Effector memory CD8-positive, alpha-beta T cell (primary cell): ENCODE measurements around the gene CABP1.
A peak's percentile ranks its signal among the peaks of the same experiment; 100 is the strongest.

Experiments
- ATAC-seq: fragments of 150-1000 bp; cut with Tn5 transposase; replicated peaks from 2 replicates; pipeline ENCODE4 v1.10.0; 2021; ENCODE audit warnings: mild to moderate bottlenecking, moderate library complexity
- DNase-seq, 3 experiments: peaks; one replicate each; pipeline ENCODE4 v3.0.0; 2021
- H3K27ac Mint-ChIP-seq, 2 donors: one replicate each; pipeline ENCODE4 v1.8.0; 2022; ENCODE audit warnings: mild to moderate bottlenecking in 2 of 2, mixed read lengths in 2 of 2, moderate library complexity in 2 of 2
- H3K27me3 Mint-ChIP-seq, 2 donors: one replicate each; pipeline ENCODE4 v1.8.0; 2022; ENCODE audit warnings: mixed read lengths in 2 of 2
- H3K36me3 Mint-ChIP-seq: one replicate; pipeline ENCODE4 v1.8.0; 2022; ENCODE audit warnings: mild to moderate bottlenecking, moderate library complexity, mixed read lengths; ENCODE audit not compliant: insufficient read depth
- H3K4me1 Mint-ChIP-seq, 2 donors: one replicate each; pipeline ENCODE4 v1.8.0; 2022; ENCODE audit warnings: low read depth in 2 of 2, mixed read lengths in 2 of 2
- H3K4me3 Mint-ChIP-seq, 2 donors: one replicate each; pipeline ENCODE4 v1.8.0; 2022; ENCODE audit warnings: mild to moderate bottlenecking in 2 of 2, mixed read lengths in 2 of 2, moderate library complexity in 2 of 2
- H3K9me3 Mint-ChIP-seq, 2 donors: one replicate each; pipeline ENCODE4 v1.8.0; 2022; ENCODE audit warnings: mixed read lengths in 2 of 2

CABP1 gene

GRCh38 chr12:120646044-120646443 lies 5.6 kb downstream of the CABP1 start:
- Mint-ChIP-seq H3K36me3 (peaks cover 10% of the 10 kb centered on the region), H3K9me3 (no peaks in the 10 kb centered on the region), H3K4me3 (no peak overlapping the region), H3K27me3 (peaks cover 62 to 94% of the 10 kb centered on the region in 2 donors), H3K27ac (no peak overlapping the region), H3K4me1 (peaks cover 15 to 17% of the 10 kb centered on the region in 2 donors)
- no peak for DNase-seq
- no peak for ATAC-seq

DNA sequence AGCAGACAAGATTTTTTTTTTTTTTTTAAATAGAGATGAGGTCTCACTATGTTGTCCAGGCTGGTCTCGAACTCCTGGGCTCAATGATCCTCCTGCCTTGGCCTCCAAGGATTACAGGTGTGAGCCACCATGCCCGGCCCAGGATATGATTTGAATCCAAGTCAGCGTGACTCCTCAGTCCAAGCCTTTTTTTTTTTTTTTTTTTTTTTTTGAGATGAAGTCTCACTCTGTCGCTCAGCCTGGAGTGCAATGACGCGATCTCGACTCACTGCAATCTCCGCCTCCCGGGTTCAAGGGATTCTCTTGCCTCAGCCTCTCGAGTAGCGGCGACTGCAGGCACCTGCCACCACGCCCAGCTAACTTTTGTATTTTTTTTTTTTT lies 6.9 kb downstream of the CABP1 start:
- ATAC-seq (no peak), DNase-seq (no peak)
- H3K27ac Mint-ChIP-seq, result no peak overlapping the region
- no peak overlapping the region for H3K4me3 Mint-ChIP-seq
- H3K9me3 Mint-ChIP-seq, result no peaks in the 10 kb centered on the region
- peaks cover 10 to 12% of the 10 kb centered on the region in 2 donors for H3K4me1 Mint-ChIP-seq
- peaks cover 64 to 95% of the 10 kb centered on the region in 2 donors for H3K27me3 Mint-ChIP-seq
- H3K36me3 Mint-ChIP-seq, result peaks cover 10% of the 10 kb centered on the region

DNA sequence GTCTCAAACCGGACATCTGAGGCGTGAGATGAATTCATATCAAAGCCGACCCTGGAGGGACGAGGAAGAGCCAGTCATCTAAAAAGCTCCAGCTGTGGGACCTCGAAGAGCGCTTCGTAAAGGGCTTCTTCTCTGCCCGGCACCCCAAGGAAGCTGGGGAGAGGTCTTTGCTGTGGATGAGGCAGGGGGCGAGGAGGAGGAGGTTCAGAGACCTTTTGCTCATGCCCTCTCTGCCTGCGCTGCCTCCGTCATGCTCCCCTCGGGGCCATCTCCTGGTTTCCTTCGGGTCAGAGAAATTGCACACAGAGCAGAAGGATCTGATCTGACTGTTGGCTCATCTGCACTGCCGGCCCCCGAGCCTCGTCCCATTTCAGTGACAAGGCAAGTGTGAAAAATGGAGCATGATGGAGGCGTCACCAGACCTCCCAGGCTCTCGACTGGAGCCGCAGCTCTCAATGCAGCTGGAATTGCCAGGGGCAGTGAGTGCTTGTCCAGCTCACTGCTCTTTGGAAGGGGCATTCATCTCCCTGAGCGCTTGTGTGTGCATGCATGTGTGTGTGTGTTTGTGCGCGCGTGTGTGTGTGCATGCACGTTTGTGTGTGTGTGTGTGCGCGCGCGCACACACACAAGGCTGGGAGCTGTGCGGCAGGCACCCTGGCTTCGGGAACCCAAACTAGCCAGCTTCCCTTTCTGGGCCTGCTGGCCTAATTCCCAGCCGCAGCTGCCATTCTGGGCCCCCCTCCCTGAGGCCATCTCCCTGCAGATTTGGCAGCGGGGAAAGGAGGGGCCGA lies 9.2 kb downstream of the CABP1 start:
- DNase-seq (no peak), ATAC-seq (no peak)
- Mint-ChIP-seq H3K4me3 (no peak overlapping the region), H3K27ac (peak overlapping the region in 1 of 2 donors; percentile 71), H3K9me3 (no peaks in the 10 kb centered on the region), H3K4me1 (peaks cover 10 to 12% of the 10 kb centered on the region in 2 donors), H3K27me3 (peaks cover 61 to 93% of the 10 kb centered on the region in 2 donors), H3K36me3 (peaks cover 10% of the 10 kb centered on the region)

- H3K36me3 Mint-ChIP-seq, result peaks cover 10% of the 10 kb centered on the region
- H3K4me3 Mint-ChIP-seq, result no peak overlapping the region
- DNase-seq (no peak), ATAC-seq (no peak)
- H3K27me3 Mint-ChIP-seq, result peaks cover 67 to 93% of the 10 kb centered on the region in 2 donors
- H3K27ac Mint-ChIP-seq, result no peak overlapping the region
- H3K9me3 Mint-ChIP-seq, result no peaks in the 10 kb centered on the region
- H3K4me1 Mint-ChIP-seq, result peaks cover 10 to 12% of the 10 kb centered on the region in 2 donors
Observed at GRCh38 chr12:120650233-120650690, 9.8 kb downstream of the CABP1 start.

DNA sequence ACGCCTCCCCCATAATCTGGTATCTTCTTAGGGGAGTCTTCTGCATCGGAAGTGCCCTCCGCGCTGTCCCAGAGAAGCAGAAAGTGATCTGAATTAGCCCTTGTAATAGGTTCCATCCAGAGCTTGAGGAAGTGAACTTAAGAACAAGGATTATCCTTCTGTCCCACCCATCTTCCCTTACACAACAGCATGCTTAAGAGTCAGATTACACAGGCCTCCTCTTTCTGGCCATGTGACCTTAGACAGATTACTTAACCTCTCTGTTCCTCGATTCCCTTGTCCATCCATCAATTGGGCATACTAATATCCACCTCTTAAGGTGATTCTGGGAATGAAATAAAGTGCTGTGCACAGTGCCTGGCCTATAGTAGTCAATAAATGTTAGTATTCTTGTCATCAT lies 11.4 kb downstream of the CABP1 start:
- peaks cover 10% of the 10 kb centered on the region for H3K36me3 Mint-ChIP-seq
- no peak for DNase-seq
- peaks cover 9 to 11% of the 10 kb centered on the region in 2 donors for H3K4me1 Mint-ChIP-seq
- H3K27ac Mint-ChIP-seq, result no peak overlapping the region
- H3K27me3 Mint-ChIP-seq, result peaks cover 66 to 86% of the 10 kb centered on the region in 2 donors
- H3K9me3 Mint-ChIP-seq, result no peaks in the 10 kb centered on the region
- H3K4me3 Mint-ChIP-seq, result no peak overlapping the region
- no peak for ATAC-seq

DNA sequence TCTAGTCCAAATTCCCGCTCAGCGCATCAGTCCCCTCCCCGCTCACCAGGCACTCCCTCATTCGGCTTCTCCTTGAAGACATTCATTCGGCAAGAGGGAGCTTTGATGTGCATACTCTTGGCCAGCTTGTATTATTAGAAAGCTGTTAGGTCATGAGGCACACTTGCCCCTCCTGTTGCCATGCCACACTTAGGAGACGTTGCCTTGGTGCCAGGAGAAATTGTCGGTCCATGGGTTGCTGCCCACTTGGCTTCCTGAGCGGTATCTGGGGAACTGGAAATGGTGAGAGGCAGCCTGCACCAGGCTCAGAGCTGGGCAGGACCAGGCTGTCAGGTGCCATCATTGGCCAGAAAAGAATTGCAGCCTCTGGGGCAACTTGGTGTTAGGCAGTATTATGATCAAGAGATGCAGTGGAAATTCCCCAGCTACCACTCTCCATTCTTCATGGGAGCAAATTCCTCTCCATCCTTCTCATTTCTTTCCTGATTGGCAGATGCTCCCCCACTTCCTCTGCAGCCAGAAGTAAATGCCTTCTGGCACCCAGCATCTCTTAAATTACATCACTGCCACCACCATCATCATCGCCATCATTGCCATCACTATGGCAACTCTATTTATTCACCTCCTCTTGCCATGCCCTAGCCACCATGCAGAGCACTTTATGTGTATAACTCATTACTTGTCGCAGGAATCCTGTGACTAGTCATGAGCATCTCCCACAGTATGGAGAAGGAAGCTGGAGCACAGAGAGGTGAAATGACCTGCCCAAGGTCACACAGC lies 12.4 kb downstream of the CABP1 start:
- Mint-ChIP-seq H3K27ac (no peak overlapping the region), H3K9me3 (no peaks in the 10 kb centered on the region), H3K4me3 (no peak overlapping the region), H3K4me1 (peaks cover 6 to 7% of the 10 kb centered on the region in 2 donors), H3K27me3 (peaks cover 62 to 82% of the 10 kb centered on the region in 2 donors), H3K36me3 (peaks cover 4% of the 10 kb centered on the region)
- DNase-seq, result no peak
- ATAC-seq, result no peak

- no peak for DNase-seq
- no peak overlapping the region for H3K4me3 Mint-ChIP-seq
- peaks cover 6 to 7% of the 10 kb centered on the region in 2 donors for H3K4me1 Mint-ChIP-seq
- H3K36me3 Mint-ChIP-seq, result peaks cover 4% of the 10 kb centered on the region
- peaks cover 56 to 74% of the 10 kb centered on the region in 2 donors for H3K27me3 Mint-ChIP-seq
- H3K27ac Mint-ChIP-seq, result no peak overlapping the region
- no peak for ATAC-seq
- H3K9me3 Mint-ChIP-seq, result no peaks in the 10 kb centered on the region
Observed at GRCh38 chr12:120653611-120654010, 13.2 kb downstream of the CABP1 start.

GRCh38 chr12:120654656-120655055 lies 14.2 kb downstream of the CABP1 start:
- no peaks in the 10 kb centered on the region for H3K9me3 Mint-ChIP-seq
- ATAC-seq, result no peak
- H3K4me3 Mint-ChIP-seq, result no peak overlapping the region
- no peak overlapping the region for H3K27ac Mint-ChIP-seq
- H3K27me3 Mint-ChIP-seq, result peaks cover 55 to 63% of the 10 kb centered on the region in 2 donors
- no peak for DNase-seq
- peaks cover 4% of the 10 kb centered on the region for H3K36me3 Mint-ChIP-seq
- H3K4me1 Mint-ChIP-seq, result no peaks in the 10 kb centered on the region

- Mint-ChIP-seq H3K4me3 (no peak overlapping the region), H3K27ac (no peak overlapping the region), H3K27me3 (peaks cover 45 to 50% of the 10 kb centered on the region in 2 donors), H3K4me1 (no peaks in the 10 kb centered on the region), H3K9me3 (no peaks in the 10 kb centered on the region), H3K36me3 (peaks cover 4% of the 10 kb centered on the region)
- ATAC-seq (no peak), DNase-seq (no peak)
Observed at GRCh38 chr12:120656008-120656407, 15.6 kb downstream of the CABP1 start.

DNA sequence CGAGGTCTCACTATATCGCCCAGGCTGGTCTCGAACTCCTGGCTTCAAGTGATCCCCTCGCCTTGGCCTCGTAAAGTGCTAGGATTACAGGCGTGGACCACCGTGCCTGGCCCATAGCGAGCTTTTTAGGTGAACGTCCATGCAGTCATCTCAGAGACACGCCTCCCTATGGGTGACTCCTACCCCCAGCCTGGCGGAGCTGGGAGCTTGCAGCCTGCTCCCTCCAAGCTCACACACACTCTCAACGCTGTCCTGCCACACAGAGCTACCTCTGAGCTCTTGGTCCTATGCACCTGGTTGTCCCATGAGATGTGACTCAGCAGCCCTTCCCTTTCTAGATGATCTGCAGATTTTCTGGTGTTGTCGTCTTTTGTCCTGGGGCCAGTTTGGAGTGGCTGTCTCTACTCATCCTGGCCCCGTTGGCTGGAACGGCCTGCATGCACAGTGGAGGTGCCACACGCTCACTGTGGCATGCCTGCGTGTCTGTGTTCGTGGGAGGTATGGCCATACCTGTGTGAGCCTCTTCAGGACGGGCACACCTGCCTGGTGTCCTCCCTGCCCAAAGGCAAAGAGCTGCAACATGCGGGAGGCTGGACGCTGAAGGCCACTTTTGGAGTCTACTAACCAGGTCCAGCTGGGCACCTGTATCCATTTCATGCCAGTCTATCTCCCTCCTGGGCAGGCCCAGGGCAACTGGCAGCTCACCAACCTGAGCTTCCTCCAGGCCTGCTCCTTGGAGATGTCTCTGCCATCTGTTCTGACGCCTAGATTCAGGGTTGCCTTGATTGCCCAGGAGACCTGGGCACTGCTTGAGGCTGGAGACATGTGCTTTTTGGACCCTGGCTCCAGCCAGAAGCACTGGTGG lies 18.1 kb downstream of the CABP1 start:
- H3K36me3 Mint-ChIP-seq, result peaks cover 4% of the 10 kb centered on the region
- no peak overlapping the region for H3K27ac Mint-ChIP-seq

DNA sequence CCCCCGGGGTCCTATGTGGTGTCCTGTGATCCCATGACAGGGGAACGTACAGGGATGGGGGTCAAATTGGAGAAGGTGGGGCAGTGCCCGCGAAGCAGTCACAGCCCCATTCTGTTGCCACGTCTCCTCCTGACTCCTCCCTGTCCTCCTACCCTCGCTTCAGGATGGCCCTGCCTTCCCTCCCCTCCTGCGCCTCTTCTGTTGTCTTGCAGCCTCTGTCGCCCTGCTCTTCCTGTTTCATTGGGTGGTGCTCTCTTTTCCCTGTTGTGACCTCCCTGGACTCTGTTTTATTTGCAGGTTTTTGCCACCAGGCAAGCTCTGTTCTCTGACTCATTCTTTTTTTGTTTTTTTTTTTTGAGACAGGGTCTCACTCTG lies 18.7 kb downstream of the CABP1 start:
- DNase-seq (no peak), ATAC-seq (no peak)
- no peaks in the 10 kb centered on the region for H3K4me1 Mint-ChIP-seq

More for the DNA sequence above, 18.1 kb downstream of the CABP1 start:
- ATAC-seq (no peak), DNase-seq (no peak)
- no peak overlapping the region for H3K4me3 Mint-ChIP-seq
- no peaks in the 10 kb centered on the region for H3K4me1 Mint-ChIP-seq
- H3K9me3 Mint-ChIP-seq, result no peaks in the 10 kb centered on the region
- peaks cover 25 to 26% of the 10 kb centered on the region in 2 donors for H3K27me3 Mint-ChIP-seq

DNA sequence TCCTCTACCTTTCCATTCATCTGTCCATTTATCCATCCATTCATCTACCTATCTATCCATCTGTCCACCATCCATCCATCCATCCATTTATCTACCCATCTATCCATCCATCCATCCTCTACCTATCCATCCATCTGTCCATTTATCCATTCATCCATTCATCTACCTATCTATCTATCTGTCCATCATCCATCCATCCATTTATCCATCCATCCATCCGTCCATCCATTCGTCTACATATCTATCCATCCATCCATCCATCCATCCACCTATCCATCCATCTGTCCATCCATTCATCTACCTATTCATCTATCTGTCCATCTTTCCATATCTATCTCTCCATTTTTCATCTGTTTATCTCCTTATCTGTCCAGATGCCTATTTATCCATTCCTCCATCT lies 21.0 kb downstream of the CABP1 start:
- ATAC-seq, result no peak
- Mint-ChIP-seq H3K27me3 (peaks cover 10 to 23% of the 10 kb centered on the region in 2 donors), H3K4me3 (no peak overlapping the region), H3K36me3 (peaks cover 3% of the 10 kb centered on the region), H3K9me3 (no peaks in the 10 kb centered on the region), H3K4me1 (no peaks in the 10 kb centered on the region), H3K27ac (no peak overlapping the region)
- DNase-seq, result no peak

More for the DNA sequence above, 18.7 kb downstream of the CABP1 start:
- Mint-ChIP-seq H3K27me3 (peaks cover 25 to 26% of the 10 kb centered on the region in 2 donors), H3K9me3 (no peaks in the 10 kb centered on the region), H3K4me3 (no peak overlapping the region), H3K36me3 (peaks cover 4% of the 10 kb centered on the region), H3K27ac (no peak overlapping the region)

GRCh38 chr12:120662879-120663278 lies 22.5 kb downstream of the CABP1 start:
- ATAC-seq (no peak), DNase-seq (no peak)
- peaks cover 20 to 26% of the 10 kb centered on the region in 2 donors for H3K27me3 Mint-ChIP-seq
- no peaks in the 10 kb centered on the region for H3K9me3 Mint-ChIP-seq
- no peaks in the 10 kb centered on the region for H3K4me1 Mint-ChIP-seq
- H3K27ac Mint-ChIP-seq, result no peak overlapping the region
- no peak overlapping the region for H3K4me3 Mint-ChIP-seq
- peaks cover 3% of the 10 kb centered on the region for H3K36me3 Mint-ChIP-seq
